HEK293 (cell line): ENCODE measurements around the gene CLECL1.

Experiments used
- CTCF ChIA-PET: fragments of 350-600 bp; formaldehyde crosslinking; extraction: SDS; loops from one replicate; lab custom pipeline; 2021; ENCODE audit warnings: antibody characterized with exemption; lab: Yijun Ruan, JAX
- POLR2A ChIA-PET: fragments of 300-600 bp; formaldehyde crosslinking; extraction: SDS; loops from one replicate; lab custom pipeline; 2020; ENCODE audit warnings: antibody characterized with exemption, inconsistent platforms; lab: Yijun Ruan, JAX
- H3K27ac ChIP-seq: fragments of 200-500 bp; sonication (Bioruptor generic); 2 replicates; pipeline ENCODE4 v1.5.1; 2014; ENCODE audit warnings: low read depth, low read length, control low read depth, inconsistent platforms; ENCODE audit errors: extremely low read depth
- H3K36me3 ChIP-seq, 2 experiments: fragments of 200-500 bp in 1 of 2; sonication (Bioruptor generic) in 1 of 2; 1 replicate in 1 of 2; 2 replicates in 1 of 2; pipeline ENCODE4 v1.5.1; 2014 to 2017; ENCODE audit warnings: inconsistent platforms in 2 of 2, low read length in 2 of 2; ENCODE audit not compliant: control insufficient read depth in 2 of 2, insufficient read depth in 1 of 2
- H3K4me1 ChIP-seq: fragments of 200-500 bp; sonication (Bioruptor generic); 2 replicates; pipeline ENCODE4 v1.5.1; 2014; ENCODE audit warnings: mild to moderate bottlenecking, low read length, inconsistent platforms; ENCODE audit not compliant: control insufficient read depth, insufficient read depth
- H3K4me3 ChIP-seq: 2 replicates; pipeline ENCODE4 v1.5.1; 2011; ENCODE audit warnings: low read depth, mild to moderate bottlenecking, control low read depth, low read length, moderate library complexity
- H3K9me3 ChIP-seq: fragments of 200-500 bp; sonication (Bioruptor generic); 2 replicates; pipeline ENCODE4 v1.5.1; 2014; ENCODE audit warnings: low read depth, low read length, inconsistent platforms; ENCODE audit not compliant: control insufficient read depth, insufficient read depth
- KLF1 ChIP-seq: fragments of 450-650 bp; formaldehyde crosslinking; IDR thresholded peaks from 2 replicates; pipeline ENCODE4 v1.5.1; 2016; ENCODE audit warnings: missing biosample characterization, missing genetic modification characterization
- SP2 ChIP-seq: fragments of 450-650 bp; formaldehyde crosslinking; IDR thresholded peaks from 2 replicates; pipeline ENCODE4 v1.5.1; 2016; ENCODE audit warnings: missing biosample characterization, missing genetic modification characterization
- ZNF146 ChIP-seq: fragments of 450-650 bp; formaldehyde crosslinking; IDR thresholded peaks from 2 replicates; pipeline ENCODE4 v1.5.1; 2016; ENCODE audit warnings: missing biosample characterization, missing genetic modification characterization
- ZNF184 ChIP-seq: fragments of 450-650 bp; IDR thresholded peaks from 2 replicates; pipeline ENCODE4 v1.5.1; 2018; ENCODE audit warnings: missing biosample characterization, mild to moderate bottlenecking, missing genetic modification characterization
- ZNF280D ChIP-seq: fragments of 450-650 bp; formaldehyde crosslinking; IDR thresholded peaks from 2 replicates; pipeline ENCODE4 v1.5.1; 2016; ENCODE audit warnings: missing biosample characterization, missing genetic modification characterization
- ZNF366 ChIP-seq: fragments of 450-650 bp; formaldehyde crosslinking; conservative IDR thresholded peaks from 2 replicates; pipeline ENCODE4 v1.5.1; 2016; ENCODE audit warnings: missing biosample characterization, missing genetic modification characterization
- ZNF449 ChIP-seq: fragments of 450-650 bp; formaldehyde crosslinking; IDR thresholded peaks from 2 replicates; pipeline ENCODE4 v1.5.1; 2017; ENCODE audit warnings: missing biosample characterization, mild to moderate bottlenecking, missing genetic modification characterization, moderate library complexity
- ZNF48 ChIP-seq: fragments of 450-650 bp; formaldehyde crosslinking; IDR thresholded peaks from 2 replicates; pipeline ENCODE4 v1.5.1; 2016; ENCODE audit warnings: missing biosample characterization, missing genetic modification characterization
- ZNF677 ChIP-seq: fragments of 450-650 bp; IDR thresholded peaks from 2 replicates; pipeline ENCODE4 v1.5.0; 2018; ENCODE audit warnings: missing biosample characterization, mild to moderate bottlenecking, missing genetic modification characterization, moderate library complexity
- ZNF701 ChIP-seq: fragments of 450-650 bp; formaldehyde crosslinking; IDR thresholded peaks from 2 replicates; pipeline ENCODE4 v1.5.1; 2016; ENCODE audit warnings: missing biosample characterization, missing genetic modification characterization
- ZNF704 ChIP-seq: fragments of 450-650 bp; formaldehyde crosslinking; IDR thresholded peaks from 2 replicates; pipeline ENCODE4 v1.5.1; 2016; ENCODE audit warnings: missing biosample characterization, missing genetic modification characterization
- ZNF776 ChIP-seq: fragments of 450-650 bp; formaldehyde crosslinking; IDR thresholded peaks from 2 replicates; pipeline ENCODE4 v1.5.0; 2017; ENCODE audit warnings: missing biosample characterization, missing genetic modification characterization, borderline replicate concordance
- ZSCAN30 ChIP-seq: fragments of 450-650 bp; IDR thresholded peaks from 2 replicates; pipeline ENCODE4 v1.5.1; 2018; ENCODE audit warnings: missing biosample characterization, mild to moderate bottlenecking, missing genetic modification characterization, moderate library complexity
- TF ChIP-seq, protein P1 (sequence below): fragments of 450-650 bp; formaldehyde crosslinking; IDR thresholded peaks from 2 replicates; pipeline ENCODE4 v1.5.1; 2017; ENCODE audit warnings: missing biosample characterization, missing genetic modification characterization
- TF ChIP-seq, protein P2 (sequence below): fragments of 450-650 bp; formaldehyde crosslinking; IDR thresholded peaks from 2 replicates; pipeline ENCODE4 v1.5.1; 2016; ENCODE audit warnings: missing biosample characterization, missing genetic modification characterization
- TF ChIP-seq, protein P3 (sequence below): fragments of 450-650 bp; formaldehyde crosslinking; IDR thresholded peaks from 2 replicates; pipeline ENCODE4 v1.5.1; 2016; ENCODE audit warnings: missing biosample characterization, missing genetic modification characterization

CLECL1 gene

GRCh38 chr12:9760699-9761418 is 28.0 kb upstream of the CLECL1 start, which contains the start of gene CD69:
Gene CD69 (minus strand): TSS chr12:9760901. CDS start chr12:9760820, 81 bp downstream.
- H3K4me3 ChIP-seq = no peak within 1 kb of the TSS

DNA sequence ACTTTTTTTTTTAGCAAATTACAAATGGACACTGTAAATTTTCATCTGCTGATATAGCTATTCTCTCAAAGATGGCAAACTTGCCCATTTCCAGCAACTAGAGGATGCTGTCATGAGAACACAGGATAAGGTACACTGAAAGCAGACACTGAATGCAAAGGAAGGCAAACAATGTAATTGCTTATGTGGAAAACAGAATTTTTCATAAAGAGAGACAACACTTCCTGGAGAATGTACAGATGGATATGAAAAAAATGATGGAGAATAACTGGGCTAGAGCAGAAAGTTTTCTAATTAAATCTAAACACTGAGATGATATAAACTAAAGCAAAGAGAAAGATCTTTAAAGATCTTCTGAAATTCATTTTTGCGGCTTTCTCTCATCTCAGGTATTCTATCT is 27.2 kb upstream of the CLECL1 start:
- TF ChIP-seq ZSCAN30 (tag by site-specific recombination) (no peak), ZNF701 (tag by site-specific recombination) (no peak)
- no peak overlapping the region for H3K4me3 ChIP-seq
- H3K27ac ChIP-seq = no peak overlapping the region
- H3K9me3 ChIP-seq = no peaks in the 10 kb centered on the region
- no peaks in the 10 kb centered on the region for H3K4me1 ChIP-seq
- CTCF ChIA-PET = interaction anchor here (1.4 to 5.3 kb wide), 2 partner anchors 10 to 17 kb away, joined by 4 to 46 read pairs; no protein-coding TSS in a partner anchor
- H3K36me3 ChIP-seq = no peaks in the 10 kb centered on the region
- POLR2A ChIA-PET = no interaction called here

More at GRCh38 chr12:9760699-9761418, 28.0 kb upstream of the CLECL1 start, which contains the start of gene CD69:
- no peaks in the 10 kb centered on the region for H3K4me1 ChIP-seq
- no peaks in the 10 kb centered on the region for H3K9me3 ChIP-seq
- ChIA-PET POLR2A (no interaction called here), CTCF (interaction anchor here (1.4 to 5.3 kb wide), 2 partner anchors 10 to 18 kb away, joined by 4 to 46 read pairs; no protein-coding TSS in a partner anchor)
- TF ChIP-seq, protein P1, sequence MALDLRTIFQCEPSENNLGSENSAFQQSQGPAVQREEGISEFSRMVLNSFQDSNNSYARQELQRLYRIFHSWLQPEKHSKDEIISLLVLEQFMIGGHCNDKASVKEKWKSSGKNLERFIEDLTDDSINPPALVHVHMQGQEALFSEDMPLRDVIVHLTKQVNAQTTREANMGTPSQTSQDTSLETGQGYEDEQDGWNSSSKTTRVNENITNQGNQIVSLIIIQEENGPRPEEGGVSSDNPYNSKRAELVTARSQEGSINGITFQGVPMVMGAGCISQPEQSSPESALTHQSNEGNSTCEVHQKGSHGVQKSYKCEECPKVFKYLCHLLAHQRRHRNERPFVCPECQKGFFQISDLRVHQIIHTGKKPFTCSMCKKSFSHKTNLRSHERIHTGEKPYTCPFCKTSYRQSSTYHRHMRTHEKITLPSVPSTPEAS = no peak
- no peak for TF ChIP-seq ZNF677 (tag by site-specific recombination)
- TF ChIP-seq, all 188 proteins: peak for 0
- Histone ChIP-seq H3K36me3 (no peaks in the 10 kb centered on the region), H3K27ac (no peak within 1 kb of the TSS)

- no peaks in the 10 kb centered on the region for H3K36me3 ChIP-seq
- POLR2A ChIA-PET = no interaction called here
- no peaks in the 10 kb centered on the region for H3K4me1 ChIP-seq
- no peak overlapping the region for H3K4me3 ChIP-seq
- H3K27ac ChIP-seq = no peak overlapping the region
- CTCF ChIA-PET = interaction anchor here (1.4 to 5.3 kb wide), 2 partner anchors 9 to 17 kb away, joined by 4 to 46 read pairs; no protein-coding TSS in a partner anchor
- H3K9me3 ChIP-seq = no peaks in the 10 kb centered on the region
- TF ChIP-seq KLF1 (tag by site-specific recombination) (no peak), ZNF449 (tag by site-specific recombination) (no peak), ZNF776 (tag by site-specific recombination) (no peak), ZNF704 (tag by site-specific recombination) (no peak), ZNF280D (tag by site-specific recombination) (no peak), ZNF146 (tag by site-specific recombination) (no peak), ZNF366 (tag by site-specific recombination) (no peak), SP2 (tag by site-specific recombination) (no peak), ZNF184 (tag by site-specific recombination) (no peak), ZNF48 (tag by site-specific recombination) (no peak)
- TF ChIP-seq, protein P2, sequence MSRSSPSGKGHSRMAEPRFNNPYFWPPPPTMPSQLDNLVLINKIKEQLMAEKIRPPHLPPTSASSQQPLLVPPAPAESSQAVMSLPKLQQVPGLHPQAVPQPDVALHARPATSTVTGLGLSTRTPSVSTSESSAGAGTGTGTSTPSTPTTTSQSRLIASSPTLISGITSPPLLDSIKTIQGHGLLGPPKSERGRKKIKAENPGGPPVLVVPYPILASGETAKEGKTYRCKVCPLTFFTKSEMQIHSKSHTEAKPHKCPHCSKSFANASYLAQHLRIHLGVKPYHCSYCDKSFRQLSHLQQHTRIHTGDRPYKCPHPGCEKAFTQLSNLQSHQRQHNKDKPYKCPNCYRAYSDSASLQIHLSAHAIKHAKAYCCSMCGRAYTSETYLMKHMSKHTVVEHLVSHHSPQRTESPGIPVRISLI (tag by site-specific recombination) = no peak
- TF ChIP-seq, protein P3, sequence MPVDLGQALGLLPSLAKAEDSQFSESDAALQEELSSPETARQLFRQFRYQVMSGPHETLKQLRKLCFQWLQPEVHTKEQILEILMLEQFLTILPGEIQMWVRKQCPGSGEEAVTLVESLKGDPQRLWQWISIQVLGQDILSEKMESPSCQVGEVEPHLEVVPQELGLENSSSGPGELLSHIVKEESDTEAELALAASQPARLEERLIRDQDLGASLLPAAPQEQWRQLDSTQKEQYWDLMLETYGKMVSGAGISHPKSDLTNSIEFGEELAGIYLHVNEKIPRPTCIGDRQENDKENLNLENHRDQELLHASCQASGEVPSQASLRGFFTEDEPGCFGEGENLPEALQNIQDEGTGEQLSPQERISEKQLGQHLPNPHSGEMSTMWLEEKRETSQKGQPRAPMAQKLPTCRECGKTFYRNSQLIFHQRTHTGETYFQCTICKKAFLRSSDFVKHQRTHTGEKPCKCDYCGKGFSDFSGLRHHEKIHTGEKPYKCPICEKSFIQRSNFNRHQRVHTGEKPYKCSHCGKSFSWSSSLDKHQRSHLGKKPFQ = no peak
Observed at GRCh38 chr12:9759694-9760093, 26.8 kb upstream of the CLECL1 start.
